ENCODE measurements around the gene ACVRL1. TPM values are rescaled to one million over a fixed set of nuclear protein-coding genes. Genes with fewer than 3 reads are reported as not detected.

ACVRL1 gene
- total and polyA plus RNA-seq, 9 donors: 51.5 to 65.0 (median 54.8) TPM

DNA sequence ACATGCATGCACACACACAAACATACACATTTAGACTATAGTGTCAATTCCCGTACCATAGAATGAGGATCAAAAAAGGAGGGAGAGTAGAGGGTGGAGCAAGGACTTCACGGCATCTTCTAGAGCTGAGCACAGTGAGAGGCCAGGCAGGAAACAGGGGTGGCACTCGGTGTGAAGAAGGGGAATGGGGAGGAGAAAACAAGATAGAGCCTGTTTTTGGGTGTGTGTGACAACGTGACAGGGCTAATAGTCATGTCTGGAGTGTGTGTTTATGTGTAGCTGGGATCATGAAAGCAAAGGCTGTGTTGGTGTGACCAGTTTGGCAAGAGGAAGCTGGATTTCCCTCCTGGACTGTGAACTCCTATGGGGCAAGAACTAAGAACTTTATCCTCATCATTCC lies 34.3 kb downstream of the ACVRL1 start:
- WGBS (ENCODE audit: insufficient coverage): 14% methylated on average over 3 of the region's 4 CpGs

DNA sequence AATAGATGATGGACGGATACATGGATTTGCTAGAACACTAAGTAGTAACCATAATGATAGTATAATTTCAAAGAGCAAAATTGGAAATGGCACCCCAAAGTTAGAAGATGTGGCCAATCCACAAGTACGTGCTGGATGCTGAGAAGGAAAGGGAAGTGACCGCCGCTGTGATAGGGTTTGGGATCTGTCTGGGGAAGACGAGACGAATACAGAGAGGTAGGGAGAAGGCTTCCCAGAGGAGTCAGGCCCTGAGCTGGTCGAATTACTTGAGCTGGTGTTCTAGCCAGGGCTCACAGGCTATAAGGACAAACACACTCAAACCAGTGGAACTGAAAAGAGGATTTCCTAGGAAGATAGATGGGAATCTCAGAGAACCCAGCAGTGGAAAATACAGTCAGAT lies 34.8 kb downstream of the ACVRL1 start:
- H3K27me3 ChIP-seq (ENCODE audit: control insufficient read depth, insufficient read depth, low read length): no peaks in the 10 kb centered on the region
- WGBS (ENCODE audit: insufficient coverage): 87% methylated on average over 5 of the region's 7 CpGs
- H3K9me3 ChIP-seq (replicated peaks; ENCODE audit: control insufficient read depth, low read depth, low read length): peaks cover 9% of the 10 kb centered on the region
- H3K4me3 ChIP-seq (ENCODE audit: low read length): no peak overlapping the region
- no peak for DNase-seq
- H3K27ac ChIP-seq (ENCODE audit: low read length): no peak overlapping the region
- H3K4me1 ChIP-seq (ENCODE audit: control insufficient read depth, insufficient read depth, low read length): peaks cover 17% of the 10 kb centered on the region
- H3K36me3 ChIP-seq (ENCODE audit: control insufficient read depth, insufficient read depth, low read length): no peaks in the 10 kb centered on the region

More for the DNA sequence above, 34.3 kb downstream of the ACVRL1 start:
- Histone ChIP-seq H3K4me3 (ENCODE audit: low read length) (no peak overlapping the region), H3K4me1 (ENCODE audit: control insufficient read depth, insufficient read depth, low read length) (peaks cover 17% of the 10 kb centered on the region), H3K36me3 (ENCODE audit: control insufficient read depth, insufficient read depth, low read length) (no peaks in the 10 kb centered on the region), H3K27ac (ENCODE audit: low read length) (peak overlapping the region; percentile 3), H3K27me3 (ENCODE audit: control insufficient read depth, insufficient read depth, low read length) (no peaks in the 10 kb centered on the region), H3K9me3 (replicated peaks; ENCODE audit: control insufficient read depth, low read depth, low read length) (peaks cover 9% of the 10 kb centered on the region)
- no peak for DNase-seq

DNA sequence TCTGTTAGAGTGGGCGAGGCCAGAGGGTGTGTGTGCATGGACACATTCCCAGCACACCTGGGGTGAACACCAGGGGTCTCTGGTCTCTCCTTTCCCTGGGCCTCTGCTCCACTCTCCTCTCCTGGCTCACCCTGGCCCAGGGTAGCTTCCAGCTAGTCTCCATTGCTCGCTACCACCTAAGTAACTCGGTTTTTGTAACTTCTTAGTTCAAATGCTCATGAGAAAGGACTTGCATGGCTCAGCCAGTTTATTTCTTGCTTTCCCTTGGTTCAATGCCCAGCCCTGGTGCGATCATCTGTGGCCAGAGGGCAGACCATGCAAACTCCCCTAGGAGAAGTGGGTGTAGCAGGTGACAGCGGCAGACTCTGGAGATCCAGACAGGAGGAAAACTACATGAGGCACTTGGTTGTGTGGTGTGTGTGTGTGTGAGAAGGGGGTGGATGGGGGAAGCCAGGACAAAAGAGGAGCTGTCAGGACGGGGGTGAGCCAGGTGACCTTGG lies 35.2 kb downstream of the ACVRL1 start:
- H3K27ac ChIP-seq (ENCODE audit: low read length): no peak overlapping the region
- peaks cover 17% of the 10 kb centered on the region for H3K4me1 ChIP-seq (ENCODE audit: control insufficient read depth, insufficient read depth, low read length)
- H3K9me3 ChIP-seq (replicated peaks; ENCODE audit: control insufficient read depth, low read depth, low read length): peaks cover 9% of the 10 kb centered on the region
- H3K4me3 ChIP-seq (ENCODE audit: low read length): no peak overlapping the region
- no peaks in the 10 kb centered on the region for H3K27me3 ChIP-seq (ENCODE audit: control insufficient read depth, insufficient read depth, low read length)
- no peaks in the 10 kb centered on the region for H3K36me3 ChIP-seq (ENCODE audit: control insufficient read depth, insufficient read depth, low read length)
- WGBS (ENCODE audit: insufficient coverage): 97% methylated on average over 4 of the region's 6 CpGs
- DNase-seq: no peak

DNA sequence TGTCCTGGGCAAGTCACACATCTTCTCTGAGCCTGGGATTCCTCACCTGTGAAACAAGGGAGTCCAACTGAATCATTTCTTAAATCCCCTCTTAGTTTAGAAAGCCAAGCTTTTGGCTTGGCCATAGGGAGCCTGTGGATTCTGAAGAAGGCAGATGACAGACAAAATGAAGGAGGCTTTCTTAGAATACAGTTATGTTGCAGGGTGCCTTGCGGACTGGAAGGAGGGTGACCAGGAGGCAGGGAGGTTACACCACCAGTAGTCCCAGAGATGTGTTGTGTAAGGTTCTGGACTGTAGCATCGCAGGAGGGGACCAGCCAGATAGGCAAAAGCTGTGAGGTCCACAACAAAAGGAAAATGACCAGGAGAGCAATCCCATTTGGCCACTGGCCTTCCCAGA lies 36.0 kb downstream of the ACVRL1 start:
- WGBS (ENCODE audit: insufficient coverage): 100% methylated on average over 1 of the region's 2 CpGs
- peaks cover 9% of the 10 kb centered on the region for H3K9me3 ChIP-seq (replicated peaks; ENCODE audit: control insufficient read depth, low read depth, low read length)
- no peak for DNase-seq
- H3K27ac ChIP-seq (ENCODE audit: low read length): no peak overlapping the region
- H3K27me3 ChIP-seq (ENCODE audit: control insufficient read depth, insufficient read depth, low read length): no peaks in the 10 kb centered on the region
- H3K4me1 ChIP-seq (ENCODE audit: control insufficient read depth, insufficient read depth, low read length): peaks cover 17% of the 10 kb centered on the region
- H3K36me3 ChIP-seq (ENCODE audit: control insufficient read depth, insufficient read depth, low read length): no peaks in the 10 kb centered on the region
- H3K4me3 ChIP-seq (ENCODE audit: low read length): no peak overlapping the region

DNA sequence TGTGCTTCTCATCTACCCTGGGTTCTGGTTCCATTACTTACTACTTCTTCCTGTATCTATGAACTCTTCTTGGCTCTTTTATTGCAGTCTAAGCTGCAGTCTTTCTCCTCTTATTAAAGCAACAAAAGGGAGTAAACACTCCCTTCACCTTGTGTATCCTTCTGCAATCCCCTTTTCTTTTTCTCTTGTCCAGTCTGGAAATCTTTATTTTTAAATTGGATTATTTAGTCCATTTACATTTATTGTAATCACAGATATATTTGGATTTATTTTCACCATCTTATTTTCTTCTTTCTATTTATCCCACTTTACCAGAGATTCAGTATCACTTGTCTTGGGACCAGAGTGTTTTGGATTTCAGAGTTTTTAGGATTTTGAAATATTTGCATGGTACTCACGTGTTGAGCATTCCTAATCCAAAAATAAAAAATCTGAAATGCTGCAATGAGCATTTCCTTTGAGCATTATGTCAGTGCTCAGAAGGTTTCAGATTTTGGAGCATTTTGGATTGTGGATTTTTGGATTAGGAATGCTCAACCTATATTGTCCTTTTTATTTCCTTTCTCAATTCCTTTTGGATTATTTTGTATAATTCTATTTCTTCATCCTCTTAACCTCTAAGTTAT lies 37.4 kb downstream of the ACVRL1 start:
- Histone ChIP-seq H3K27me3 (ENCODE audit: control insufficient read depth, insufficient read depth, low read length) (peaks cover 3% of the 10 kb centered on the region), H3K9me3 (replicated peaks; ENCODE audit: control insufficient read depth, low read depth, low read length) (peaks cover 9% of the 10 kb centered on the region), H3K4me3 (ENCODE audit: low read length) (no peak overlapping the region), H3K36me3 (ENCODE audit: control insufficient read depth, insufficient read depth, low read length) (no peaks in the 10 kb centered on the region), H3K4me1 (ENCODE audit: control insufficient read depth, insufficient read depth, low read length) (peaks cover 17% of the 10 kb centered on the region), H3K27ac (ENCODE audit: low read length) (no peak overlapping the region)
- DNase-seq: no peak
- WGBS (ENCODE audit: insufficient coverage): no CpG with 5 or more reads among the region's 1 CpG

DNA sequence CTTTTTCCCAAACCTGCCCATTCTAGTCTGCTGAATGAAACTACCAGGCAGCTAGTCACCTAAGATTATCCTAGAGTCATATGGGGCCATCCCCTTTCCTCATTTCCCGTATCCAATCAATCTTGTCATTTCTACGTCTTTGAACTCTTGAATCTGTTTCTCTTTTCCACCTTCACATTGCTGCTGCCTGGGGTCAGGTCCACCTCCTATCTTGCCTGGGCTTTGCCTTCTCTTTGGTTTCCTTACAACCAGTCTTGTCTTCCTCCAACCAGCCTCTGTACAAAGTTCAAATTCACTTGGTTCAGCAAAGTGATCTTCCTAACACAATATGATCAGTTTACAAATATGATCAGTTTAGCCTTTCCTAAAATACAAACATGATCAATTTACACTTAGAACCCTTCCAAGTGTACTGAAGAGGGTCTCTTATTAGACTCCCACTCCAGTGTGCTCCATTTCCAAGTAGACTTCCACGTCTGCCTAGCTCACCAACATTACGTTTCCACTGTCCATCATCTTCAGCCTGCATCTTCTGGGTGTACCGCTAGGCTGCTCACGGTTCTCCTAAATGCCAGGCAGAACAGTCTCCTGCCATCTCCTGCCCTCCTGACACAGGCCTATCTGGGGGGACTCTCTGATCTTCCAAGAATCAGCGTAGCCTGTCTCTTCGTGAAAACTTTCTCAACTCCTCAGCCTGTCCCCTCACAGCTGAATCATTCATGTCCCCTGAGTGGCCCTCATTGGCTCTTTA lies 40.1 kb downstream of the ACVRL1 start:
- H3K27me3 ChIP-seq (ENCODE audit: control insufficient read depth, insufficient read depth, low read length): peaks cover 6% of the 10 kb centered on the region
- DNase-seq: no peak

DNA sequence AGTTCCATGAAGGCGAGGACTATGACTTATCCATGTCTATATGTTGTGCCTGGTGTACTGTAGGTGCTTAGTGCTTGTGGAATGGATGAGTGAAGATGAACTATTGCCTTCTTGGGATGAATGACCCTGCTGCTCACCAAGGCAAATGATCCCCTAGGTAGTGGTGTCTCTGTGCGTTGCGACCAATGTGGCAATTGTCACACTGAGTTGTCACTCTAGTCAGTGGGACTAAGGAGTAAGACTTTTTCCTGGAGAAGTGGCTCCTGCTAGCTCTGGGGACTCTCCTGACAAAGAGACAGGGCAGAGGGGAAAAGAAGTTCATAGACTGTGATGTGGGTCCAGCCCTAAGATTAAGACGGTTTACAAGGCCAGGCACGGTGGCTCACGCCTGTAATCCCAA lies 40.8 kb downstream of the ACVRL1 start:
- no peak for DNase-seq
- peaks cover 19% of the 10 kb centered on the region for H3K4me1 ChIP-seq (ENCODE audit: control insufficient read depth, insufficient read depth, low read length)
- peaks cover 6% of the 10 kb centered on the region for H3K27me3 ChIP-seq (ENCODE audit: control insufficient read depth, insufficient read depth, low read length)
- no peaks in the 10 kb centered on the region for H3K36me3 ChIP-seq (ENCODE audit: control insufficient read depth, insufficient read depth, low read length)
- no peak overlapping the region for H3K27ac ChIP-seq (ENCODE audit: low read length)
- 97% methylated on average over 5 of the region's 6 CpGs for WGBS (ENCODE audit: insufficient coverage)
- H3K9me3 ChIP-seq (replicated peaks; ENCODE audit: control insufficient read depth, low read depth, low read length): peaks cover 9% of the 10 kb centered on the region
- H3K4me3 ChIP-seq (ENCODE audit: low read length): no peak overlapping the region

More for the DNA sequence above, 40.1 kb downstream of the ACVRL1 start:
- H3K36me3 ChIP-seq (ENCODE audit: control insufficient read depth, insufficient read depth, low read length): no peaks in the 10 kb centered on the region
- H3K4me3 ChIP-seq (ENCODE audit: low read length): no peak overlapping the region
- H3K9me3 ChIP-seq (replicated peaks; ENCODE audit: control insufficient read depth, low read depth, low read length): peaks cover 9% of the 10 kb centered on the region
- WGBS (ENCODE audit: insufficient coverage): 88% methylated on average over 8 of the region's 8 CpGs
- no peak overlapping the region for H3K27ac ChIP-seq (ENCODE audit: low read length)
- peaks cover 13% of the 10 kb centered on the region for H3K4me1 ChIP-seq (ENCODE audit: control insufficient read depth, insufficient read depth, low read length)

DNA sequence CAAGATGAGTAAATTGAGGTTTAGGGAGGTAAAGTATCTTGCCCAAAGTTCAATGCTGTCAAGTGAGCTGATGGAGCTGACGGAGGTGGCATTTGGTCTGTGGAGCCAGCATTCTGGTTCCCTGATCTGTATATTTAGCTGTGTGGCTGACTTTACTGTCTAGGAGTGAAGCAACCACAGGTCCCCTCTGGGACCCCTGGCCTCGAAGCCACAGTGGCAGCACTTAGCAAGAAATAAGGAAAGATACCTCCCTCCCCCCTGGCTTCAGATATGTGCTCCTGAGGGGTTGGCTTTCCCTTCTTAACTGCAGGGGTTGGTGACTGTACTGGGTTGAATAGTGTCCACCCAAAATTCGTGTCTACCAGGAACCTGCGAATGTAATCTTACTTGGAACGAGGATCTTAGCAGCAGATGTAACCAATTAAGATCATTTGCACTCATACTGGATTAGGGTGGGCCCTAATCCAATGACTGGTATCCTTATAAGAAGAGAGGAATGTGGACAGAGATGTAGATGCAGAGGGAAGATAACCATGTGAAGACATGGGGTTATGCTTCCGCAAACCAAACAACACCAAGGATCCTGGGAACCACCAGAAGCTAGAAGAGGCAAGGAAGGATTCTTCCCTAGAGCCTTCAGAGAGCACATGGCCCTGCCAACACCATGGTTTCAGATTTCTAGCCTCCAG lies 42.2 kb downstream of the ACVRL1 start:
- H3K4me3 ChIP-seq (ENCODE audit: low read length): no peak overlapping the region
- WGBS (ENCODE audit: insufficient coverage): 80% methylated on average over 1 of the region's 6 CpGs
- H3K27me3 ChIP-seq (ENCODE audit: control insufficient read depth, insufficient read depth, low read length): peaks cover 6% of the 10 kb centered on the region
- DNase-seq: no peak
- no peak overlapping the region for H3K27ac ChIP-seq (ENCODE audit: low read length)
- peaks cover 25% of the 10 kb centered on the region for H3K4me1 ChIP-seq (ENCODE audit: control insufficient read depth, insufficient read depth, low read length)
- no peaks in the 10 kb centered on the region for H3K36me3 ChIP-seq (ENCODE audit: control insufficient read depth, insufficient read depth, low read length)
- H3K9me3 ChIP-seq (replicated peaks; ENCODE audit: control insufficient read depth, low read depth, low read length): peaks cover 2% of the 10 kb centered on the region

DNA sequence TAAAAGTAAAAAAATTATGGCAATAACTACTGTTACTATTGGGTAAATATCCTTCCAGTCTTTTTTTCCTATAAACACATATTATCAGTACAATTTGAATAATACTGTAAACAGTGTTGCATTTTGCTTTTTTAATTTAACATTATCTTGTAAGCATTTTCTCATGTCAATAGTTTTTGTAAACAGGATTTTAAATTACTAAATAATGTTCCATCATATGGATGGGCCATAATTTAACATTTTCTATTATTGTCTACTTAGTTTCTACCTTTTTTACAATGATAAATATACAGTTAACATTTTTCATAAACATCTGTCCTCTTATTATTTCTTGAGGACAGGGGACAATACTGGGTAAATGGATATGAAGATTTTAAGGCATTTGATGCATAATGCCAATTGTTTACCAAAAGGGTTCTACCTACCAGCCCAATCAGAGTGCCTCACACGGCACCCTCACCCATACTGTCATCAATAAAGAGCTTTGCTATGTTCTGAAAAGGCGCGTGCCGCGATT lies 43.4 kb downstream of the ACVRL1 start:
- H3K4me1 ChIP-seq (ENCODE audit: control insufficient read depth, insufficient read depth, low read length): peaks cover 27% of the 10 kb centered on the region
- H3K9me3 ChIP-seq (replicated peaks; ENCODE audit: control insufficient read depth, low read depth, low read length): no peaks in the 10 kb centered on the region
- H3K27me3 ChIP-seq (ENCODE audit: control insufficient read depth, insufficient read depth, low read length): peaks cover 6% of the 10 kb centered on the region
- WGBS (ENCODE audit: insufficient coverage): 0% methylated on average over 4 of the region's 5 CpGs
- no peaks in the 10 kb centered on the region for H3K36me3 ChIP-seq (ENCODE audit: control insufficient read depth, insufficient read depth, low read length)
- no peak overlapping the region for H3K27ac ChIP-seq (ENCODE audit: low read length)
- DNase-seq: no peak
- peak overlapping the region; percentile 64 for H3K4me3 ChIP-seq (ENCODE audit: low read length)
